Measurements from ENCODE around the gene ALDH3B1. TPM values are rescaled to one million over a fixed set of nuclear protein-coding genes. Genes with fewer than 3 reads are reported as not detected.

ALDH3B1 gene
- total RNA-seq, 2 donors from 2014 or later = 15.2 to 18.4 TPM

GRCh38 chr11:68043029-68043348, 32.9 kb downstream of the ALDH3B1 start:
- Histone ChIP-seq H3K27me3 (no peaks in the 10 kb centered on the region), H3K9me3 (no peaks in the 10 kb centered on the region), H3K4me3 (no peak overlapping the region), H3K36me3 (replicated peaks in 1 of 2; ENCODE audit: insufficient read depth in 1 of 2, low read depth in 2 of 2) (peaks cover 7 to 9% of the 10 kb centered on the region in 2 donors), H3K4me1 (peaks cover 81% of the 10 kb centered on the region), H3K27ac (peak overlapping the region; percentile 86 to 96 (median 96))
- 27 to 72% methylated on average over 3 to 8 of the region's 8 CpGs for WGBS, 2 donors
- DNase-seq (no peak), ATAC-seq (no peak)
- no peak for TF ChIP-seq POLR2A (IDR thresholded peaks at IDR 0.05)
- TF ChIP-seq CTCF (IDR thresholded peaks at IDR 0.05) = no peak
- intact Hi-C loops (cut with DNase I) = no loop called here

DNA sequence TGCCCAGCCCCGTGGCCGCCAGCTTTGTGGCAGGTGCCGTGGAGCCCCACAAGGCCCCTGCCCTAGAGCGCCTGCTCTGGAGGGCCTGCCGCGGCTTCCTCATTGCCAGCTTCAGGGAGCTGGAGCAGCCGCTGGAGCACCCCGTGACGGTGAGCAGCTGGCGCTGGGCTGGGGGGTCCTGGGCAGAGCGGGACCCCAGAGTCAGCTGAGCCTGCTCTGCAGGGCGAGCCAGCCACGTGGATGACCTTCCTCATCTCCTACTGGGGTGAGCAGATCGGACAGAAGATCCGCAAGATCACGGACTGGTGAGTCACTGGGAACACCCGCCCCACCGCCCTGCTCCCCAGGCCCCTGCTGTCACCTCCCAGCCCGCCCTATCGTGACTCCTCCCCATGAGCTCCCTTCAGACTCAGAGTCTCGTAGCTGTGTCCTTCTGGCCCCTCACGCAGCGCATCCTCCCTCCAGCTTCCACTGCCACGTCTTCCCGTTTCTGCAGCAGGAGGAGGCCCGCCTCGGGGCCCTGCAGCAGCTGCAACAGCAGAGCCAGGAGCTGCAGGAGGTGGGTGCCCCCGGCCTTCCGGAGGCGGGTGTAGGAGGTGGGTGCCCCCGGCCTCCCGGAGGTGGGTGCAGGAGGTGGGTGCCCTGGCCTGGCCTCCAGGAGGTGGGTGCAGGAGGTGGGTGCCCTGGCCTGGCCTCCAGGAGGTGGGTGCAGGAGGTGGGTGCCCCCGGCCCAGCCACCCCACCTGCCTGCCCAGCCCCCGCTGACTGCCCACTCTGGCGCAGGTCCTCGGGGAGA, 33.4 kb downstream of the ALDH3B1 start:
- 50 to 79% methylated on average over 10 to 33 of the region's 36 CpGs for WGBS, 2 donors
- DNase-seq = peak in 3 of 4 donors; percentile 58 to 82 (median 60)
- Histone ChIP-seq H3K4me3 (no peak overlapping the region), H3K9me3 (no peaks in the 10 kb centered on the region), H3K27ac (peak overlapping the region; percentile 86 to 96 (median 96)), H3K36me3 (replicated peaks in 1 of 2; ENCODE audit: insufficient read depth in 1 of 2, low read depth in 2 of 2) (peaks cover 7 to 11% of the 10 kb centered on the region in 2 donors), H3K4me1 (peaks cover 75% of the 10 kb centered on the region), H3K27me3 (no peaks in the 10 kb centered on the region)
- no peak for ATAC-seq
- TF ChIP-seq POLR2A (IDR thresholded peaks at IDR 0.05) (no peak), CTCF (IDR thresholded peaks at IDR 0.05) (no peak)
- intact Hi-C loops (cut with DNase I) = no loop called here

- TF ChIP-seq CTCF (IDR thresholded peaks at IDR 0.05) = no peak
- TF ChIP-seq POLR2A (IDR thresholded peaks at IDR 0.05) = no peak
- intact Hi-C loops (cut with DNase I) = no loop called here
- no peaks in the 10 kb centered on the region for H3K9me3 ChIP-seq
- peaks cover 7 to 15% of the 10 kb centered on the region in 2 donors for H3K36me3 ChIP-seq (replicated peaks in 1 of 2; ENCODE audit: insufficient read depth in 1 of 2, low read depth in 2 of 2)
- H3K27me3 ChIP-seq = no peaks in the 10 kb centered on the region
- H3K4me1 ChIP-seq = peaks cover 74% of the 10 kb centered on the region
- no peak for ATAC-seq
- 55 to 63% methylated on average over 7 to 23 of the region's 24 CpGs for WGBS, 2 donors
- H3K4me3 ChIP-seq = no peak overlapping the region
- peak overlapping the region; percentile 86 to 96 (median 96) for H3K27ac ChIP-seq
- DNase-seq = peak in 3 of 4 donors; percentile 57 to 72 (median 71)
Observed at GRCh38 chr11:68044145-68044813, 34.2 kb downstream of the ALDH3B1 start.

- 92 to 94% methylated on average over 2 to 17 of the region's 18 CpGs for WGBS, 2 donors
- Histone ChIP-seq H3K27me3 (no peaks in the 10 kb centered on the region), H3K9me3 (no peaks in the 10 kb centered on the region), H3K4me1 (peaks cover 74% of the 10 kb centered on the region), H3K4me3 (no peak overlapping the region), H3K36me3 (replicated peaks in 1 of 2; ENCODE audit: insufficient read depth in 1 of 2, low read depth in 2 of 2) (peaks cover 7 to 15% of the 10 kb centered on the region in 2 donors), H3K27ac (peak overlapping the region in 1 of 4 donors; percentile 96)
- intact Hi-C loops (cut with DNase I) = no loop called here
- DNase-seq (no peak), ATAC-seq (no peak)
- TF ChIP-seq POLR2A (IDR thresholded peaks at IDR 0.05) (no peak), CTCF (IDR thresholded peaks at IDR 0.05) (no peak)
Observed at GRCh38 chr11:68044898-68045351, 34.8 kb downstream of the ALDH3B1 start.

Data from body of pancreas (tissue), 4 donors.